Uterus (tissue), 2 donors: ENCODE data around the gene MSRB3.

Experiments used
- POLR2A ChIP-seq, 2 donors: fragments of 450-650 bp; IDR thresholded peaks; one replicate each; pipeline ENCODE4 v1.6.1; 2016; ENCODE audit warnings: antibody characterized with exemption in 2 of 2, mild to moderate bottlenecking in 1 of 2, moderate library complexity in 1 of 2
- TF ChIP-seq, protein P1 (sequence below), 4 experiments: fragments of 200-600 bp in 2 of 4; fragments of 450-650 bp in 2 of 4; sonication (generic) in 2 of 4; IDR thresholded peaks; one replicate each; pipeline ENCODE4 v1.5.1; 2016 to 2019; ENCODE audit warnings: antibody characterized with exemption in 4 of 4, mild to moderate bottlenecking in 2 of 4, moderate library complexity in 1 of 4

DNA sequence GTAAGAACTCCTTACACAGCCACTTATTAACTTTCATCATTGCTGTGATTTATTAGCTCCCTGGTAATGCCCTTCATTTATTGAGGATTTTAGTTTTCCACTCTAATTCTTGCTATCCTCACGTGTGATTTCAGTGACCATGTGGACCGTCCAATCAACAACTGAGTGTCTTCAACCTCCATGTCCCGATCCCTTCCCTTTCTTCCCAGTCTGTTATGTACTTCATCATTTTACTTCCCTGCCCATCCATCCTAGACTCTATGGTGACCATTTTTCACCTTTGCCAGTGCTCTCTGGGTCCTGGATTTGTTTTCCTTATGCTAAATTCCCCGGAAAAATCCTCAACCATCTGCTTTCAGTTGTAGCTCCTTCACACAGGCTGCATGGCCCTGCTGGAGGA lies 111.0 kb downstream of the MSRB3 start:
- no peak for TF ChIP-seq POLR2A (IDR thresholded peaks at IDR 0.05)
- TF ChIP-seq, protein P1, sequence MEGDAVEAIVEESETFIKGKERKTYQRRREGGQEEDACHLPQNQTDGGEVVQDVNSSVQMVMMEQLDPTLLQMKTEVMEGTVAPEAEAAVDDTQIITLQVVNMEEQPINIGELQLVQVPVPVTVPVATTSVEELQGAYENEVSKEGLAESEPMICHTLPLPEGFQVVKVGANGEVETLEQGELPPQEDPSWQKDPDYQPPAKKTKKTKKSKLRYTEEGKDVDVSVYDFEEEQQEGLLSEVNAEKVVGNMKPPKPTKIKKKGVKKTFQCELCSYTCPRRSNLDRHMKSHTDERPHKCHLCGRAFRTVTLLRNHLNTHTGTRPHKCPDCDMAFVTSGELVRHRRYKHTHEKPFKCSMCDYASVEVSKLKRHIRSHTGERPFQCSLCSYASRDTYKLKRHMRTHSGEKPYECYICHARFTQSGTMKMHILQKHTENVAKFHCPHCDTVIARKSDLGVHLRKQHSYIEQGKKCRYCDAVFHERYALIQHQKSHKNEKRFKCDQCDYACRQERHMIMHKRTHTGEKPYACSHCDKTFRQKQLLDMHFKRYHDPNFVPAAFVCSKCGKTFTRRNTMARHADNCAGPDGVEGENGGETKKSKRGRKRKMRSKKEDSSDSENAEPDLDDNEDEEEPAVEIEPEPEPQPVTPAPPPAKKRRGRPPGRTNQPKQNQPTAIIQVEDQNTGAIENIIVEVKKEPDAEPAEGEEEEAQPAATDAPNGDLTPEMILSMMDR (IDR thresholded peaks at IDR 0.05), result no peak
